Upper lobe of right lung (tissue), 1 donor: Measurements from ENCODE around the gene CENPS. TPM values are rescaled to one million over a fixed set of nuclear protein-coding genes. Genes with fewer than 3 reads are reported as not detected.

Experiments
- ATAC-seq: fragments of 200-7000 bp; cut with Tn5 transposase; one replicate; pipeline ENCODE4 v1.9.1; 2020; ENCODE audit warnings: mild to moderate bottlenecking, moderate library complexity
- DNase-seq: peaks from one replicate; pipeline ENCODE4 v3.0.0-alpha.2; 2020
- H3K27ac ChIP-seq: fragments of 200-600 bp; one replicate; pipeline ENCODE4 v1.8.0; 2022
- H3K27me3 ChIP-seq: fragments of 200-600 bp; one replicate; pipeline ENCODE4 v1.8.0; 2022; ENCODE audit warnings: mild to moderate bottlenecking
- H3K36me3 ChIP-seq: fragments of 200-600 bp; one replicate; pipeline ENCODE4 v1.8.0; 2022
- H3K4me1 ChIP-seq: fragments of 200-600 bp; one replicate; pipeline ENCODE4 v1.8.0; 2022
- H3K4me3 ChIP-seq: fragments of 200-600 bp; one replicate; pipeline ENCODE4 v1.8.0; 2022; ENCODE audit warnings: mild to moderate bottlenecking
- H3K9me3 ChIP-seq: fragments of 200-600 bp; one replicate; pipeline ENCODE4 v1.8.0; 2022
- CTCF ChIP-seq: fragments of 200-600 bp; IDR thresholded peaks from one replicate; pipeline ENCODE4 v1.8.0; 2022; ENCODE audit warnings: antibody characterized with exemption
- intact Hi-C: fragments of 100-400 bp; cut with DNase I; formaldehyde crosslinking; loops from one replicate; pipeline ENCODE4 v1.11.0; 2022
- total RNA-seq: library from RNA; stranded (reverse); fragmentation: NEBNext Ultra II Directional; extraction: Animal tissue kit (Norgen Biotek cat#: 25700); gene quantifications from one replicate; pipeline ENCODE4 v1.2.1, GENCODE V29; 2021
- donor health status: DM: no; HTN: yes; CAD: no; lungs with severe emphysema.

Gene CENPS
- total RNA-seq, 1 donor from 2014 or later: 10.2 TPM

GRCh38 chr1:10474613-10475507, 44.6 kb downstream of the CENPS start, which contains the start of gene PEX14:
TSS of gene PEX14 (plus strand) at chr1:10474950. CDS start at chr1:10474967, 17 bp downstream.
- Histone ChIP-seq H3K27me3 (no peaks in the 10 kb centered on the region), H3K4me1 (peaks cover 24% of the 10 kb centered on the region), H3K27ac (peak within 1 kb of the TSS; percentile 84), H3K4me3 (peak within 1 kb of the TSS; percentile 86), H3K9me3 (no peaks in the 10 kb centered on the region), H3K36me3 (no peaks in the 10 kb centered on the region)
- intact Hi-C loops: no loop called here
- DNase-seq (peak; percentile 93), ATAC-seq (peak; percentile 95)
- TF ChIP-seq CTCF: no peak

- no peak for DNase-seq
- intact Hi-C loops: no loop called here
- no peak for ATAC-seq
- Histone ChIP-seq H3K36me3 (no peaks in the 10 kb centered on the region), H3K4me1 (peaks cover 24% of the 10 kb centered on the region), H3K27ac (peak overlapping the region; percentile 84), H3K27me3 (no peaks in the 10 kb centered on the region), H3K9me3 (no peaks in the 10 kb centered on the region), H3K4me3 (peak overlapping the region; percentile 86)
- TF ChIP-seq CTCF: no peak
Measured at GRCh38 chr1:10475510-10475909, 45.3 kb downstream of the CENPS start.

GRCh38 chr1:10479296-10479695, 49.1 kb downstream of the CENPS start:
- intact Hi-C loops: no loop called here
- ATAC-seq: no peak
- no peaks in the 10 kb centered on the region for H3K27me3 ChIP-seq
- no peak overlapping the region for H3K27ac ChIP-seq
- peaks cover 11% of the 10 kb centered on the region for H3K4me1 ChIP-seq
- no peak for TF ChIP-seq CTCF
- DNase-seq: peak; percentile 16
- H3K36me3 ChIP-seq: no peaks in the 10 kb centered on the region
- no peaks in the 10 kb centered on the region for H3K9me3 ChIP-seq
- H3K4me3 ChIP-seq: no peak overlapping the region

GRCh38 chr1:10480614-10481013, 50.4 kb downstream of the CENPS start:
- peaks cover 8% of the 10 kb centered on the region for H3K4me1 ChIP-seq
- no peaks in the 10 kb centered on the region for H3K27me3 ChIP-seq
- intact Hi-C loops: no loop called here
- H3K4me3 ChIP-seq: no peak overlapping the region
- ATAC-seq (no peak), DNase-seq (no peak)
- H3K9me3 ChIP-seq: no peaks in the 10 kb centered on the region
- no peak overlapping the region for H3K27ac ChIP-seq
- TF ChIP-seq CTCF: no peak
- H3K36me3 ChIP-seq: no peaks in the 10 kb centered on the region

- Histone ChIP-seq H3K4me1 (no peaks in the 10 kb centered on the region), H3K9me3 (no peaks in the 10 kb centered on the region), H3K27me3 (no peaks in the 10 kb centered on the region), H3K27ac (peak overlapping the region; percentile 24), H3K4me3 (no peak overlapping the region), H3K36me3 (no peaks in the 10 kb centered on the region)
- DNase-seq: peak; percentile 71
- peak; percentile 97 for ATAC-seq
- intact Hi-C loops: no loop called here
- TF ChIP-seq CTCF: no peak
Measured at GRCh38 chr1:10484521-10484920, 54.3 kb downstream of the CENPS start.
